ENCODE data around the gene CYSLTR2.

The CYSLTR2 gene

GRCh38 chr13:48624858-48625257 lies 28.9 kb upstream of the CYSLTR2 start:
- TF ChIP-seq, protein P1, sequence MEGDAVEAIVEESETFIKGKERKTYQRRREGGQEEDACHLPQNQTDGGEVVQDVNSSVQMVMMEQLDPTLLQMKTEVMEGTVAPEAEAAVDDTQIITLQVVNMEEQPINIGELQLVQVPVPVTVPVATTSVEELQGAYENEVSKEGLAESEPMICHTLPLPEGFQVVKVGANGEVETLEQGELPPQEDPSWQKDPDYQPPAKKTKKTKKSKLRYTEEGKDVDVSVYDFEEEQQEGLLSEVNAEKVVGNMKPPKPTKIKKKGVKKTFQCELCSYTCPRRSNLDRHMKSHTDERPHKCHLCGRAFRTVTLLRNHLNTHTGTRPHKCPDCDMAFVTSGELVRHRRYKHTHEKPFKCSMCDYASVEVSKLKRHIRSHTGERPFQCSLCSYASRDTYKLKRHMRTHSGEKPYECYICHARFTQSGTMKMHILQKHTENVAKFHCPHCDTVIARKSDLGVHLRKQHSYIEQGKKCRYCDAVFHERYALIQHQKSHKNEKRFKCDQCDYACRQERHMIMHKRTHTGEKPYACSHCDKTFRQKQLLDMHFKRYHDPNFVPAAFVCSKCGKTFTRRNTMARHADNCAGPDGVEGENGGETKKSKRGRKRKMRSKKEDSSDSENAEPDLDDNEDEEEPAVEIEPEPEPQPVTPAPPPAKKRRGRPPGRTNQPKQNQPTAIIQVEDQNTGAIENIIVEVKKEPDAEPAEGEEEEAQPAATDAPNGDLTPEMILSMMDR (IDR thresholded peaks at IDR 0.05; ENCODE audit: poor library complexity, severe bottlenecking): no peak
- DNase-seq (ENCODE audit: low spot score): no peak
- no peak for ATAC-seq (ENCODE audit: low read depth)
- no peak overlapping the region for H3K4me3 ChIP-seq (ENCODE audit: severe bottlenecking)
- no peak overlapping the region for H3K27ac ChIP-seq (ENCODE audit: poor library complexity, severe bottlenecking)
- no peaks in the 10 kb centered on the region for H3K9me3 ChIP-seq (ENCODE audit: severe bottlenecking)
- no peaks in the 10 kb centered on the region for H3K4me1 ChIP-seq (ENCODE audit: insufficient read depth, poor library complexity, severe bottlenecking)
- H3K27me3 ChIP-seq (ENCODE audit: insufficient read depth, poor library complexity, severe bottlenecking): no peaks in the 10 kb centered on the region
- no peaks in the 10 kb centered on the region for H3K36me3 ChIP-seq (ENCODE audit: low read depth)

GRCh38 chr13:48625413-48626076 lies 28.2 kb upstream of the CYSLTR2 start:
- TF ChIP-seq, protein P1 (IDR thresholded peaks at IDR 0.05; ENCODE audit: poor library complexity, severe bottlenecking): no peak
- DNase-seq (ENCODE audit: low spot score): no peak
- no peak overlapping the region for H3K4me3 ChIP-seq (ENCODE audit: severe bottlenecking)

DNA sequence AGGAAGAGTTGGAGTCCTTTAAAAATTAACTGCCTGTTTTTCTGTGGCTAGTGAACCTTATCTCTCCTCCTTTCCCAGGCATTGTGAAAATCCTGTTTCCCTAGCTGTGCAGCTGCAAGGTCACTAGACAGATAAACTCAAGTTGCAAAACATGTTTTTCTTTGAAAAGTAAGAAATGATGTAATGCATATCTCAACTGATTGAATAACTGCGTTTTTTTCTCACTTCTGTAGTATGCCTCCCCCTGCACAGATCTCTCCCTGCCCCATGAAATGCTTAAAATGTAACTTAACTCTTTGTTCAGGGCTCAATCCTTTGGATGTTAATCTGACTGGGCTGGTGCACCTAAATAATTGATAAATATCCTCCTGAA lies 27.7 kb upstream of the CYSLTR2 start:
- Histone ChIP-seq H3K4me3 (ENCODE audit: severe bottlenecking) (no peak overlapping the region), H3K27me3 (ENCODE audit: insufficient read depth, poor library complexity, severe bottlenecking) (no peaks in the 10 kb centered on the region), H3K4me1 (ENCODE audit: insufficient read depth, poor library complexity, severe bottlenecking) (no peaks in the 10 kb centered on the region), H3K9me3 (ENCODE audit: severe bottlenecking) (no peaks in the 10 kb centered on the region), H3K36me3 (ENCODE audit: low read depth) (no peaks in the 10 kb centered on the region), H3K27ac (ENCODE audit: poor library complexity, severe bottlenecking) (no peak overlapping the region)
- DNase-seq (ENCODE audit: low spot score): no peak
- TF ChIP-seq, protein P1 (IDR thresholded peaks at IDR 0.05; ENCODE audit: poor library complexity, severe bottlenecking): no peak
- no peak for ATAC-seq (ENCODE audit: low read depth)

More at GRCh38 chr13:48625413-48626076, 28.2 kb upstream of the CYSLTR2 start:
- Histone ChIP-seq H3K9me3 (ENCODE audit: severe bottlenecking) (no peaks in the 10 kb centered on the region), H3K27ac (ENCODE audit: poor library complexity, severe bottlenecking) (no peak overlapping the region), H3K27me3 (ENCODE audit: insufficient read depth, poor library complexity, severe bottlenecking) (no peaks in the 10 kb centered on the region), H3K4me1 (ENCODE audit: insufficient read depth, poor library complexity, severe bottlenecking) (no peaks in the 10 kb centered on the region), H3K36me3 (ENCODE audit: low read depth) (no peaks in the 10 kb centered on the region)
- no peak for ATAC-seq (ENCODE audit: low read depth)

GRCh38 chr13:48626726-48627451 lies 26.8 kb upstream of the CYSLTR2 start:
- Histone ChIP-seq H3K9me3 (ENCODE audit: severe bottlenecking) (no peaks in the 10 kb centered on the region), H3K4me1 (ENCODE audit: insufficient read depth, poor library complexity, severe bottlenecking) (no peaks in the 10 kb centered on the region), H3K27ac (ENCODE audit: poor library complexity, severe bottlenecking) (no peak overlapping the region), H3K36me3 (ENCODE audit: low read depth) (no peaks in the 10 kb centered on the region), H3K27me3 (ENCODE audit: insufficient read depth, poor library complexity, severe bottlenecking) (no peaks in the 10 kb centered on the region), H3K4me3 (ENCODE audit: severe bottlenecking) (no peak overlapping the region)
- no peak for ATAC-seq (ENCODE audit: low read depth)
- no peak for DNase-seq (ENCODE audit: low spot score)
- TF ChIP-seq, protein P1 (IDR thresholded peaks at IDR 0.05; ENCODE audit: poor library complexity, severe bottlenecking): no peak

DNA sequence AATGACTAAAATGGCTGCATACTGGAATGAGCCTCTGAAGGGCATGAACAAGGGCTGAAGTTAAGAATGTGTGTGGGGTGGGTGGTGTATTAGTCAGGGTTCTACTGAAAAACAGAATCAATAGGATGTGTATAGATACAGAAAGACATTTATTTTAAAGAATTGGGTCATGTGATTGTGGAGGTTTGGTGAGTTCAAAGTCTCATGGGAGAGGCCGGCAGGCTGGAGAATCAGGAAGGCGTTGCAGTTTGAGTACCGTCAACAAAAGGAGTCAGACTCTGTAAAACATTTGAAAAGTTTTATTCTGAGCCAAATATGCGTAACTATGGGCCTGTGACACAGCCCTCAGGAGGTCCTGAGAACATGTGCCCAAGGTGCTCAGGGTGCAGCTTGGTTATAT lies 24.5 kb upstream of the CYSLTR2 start:
- DNase-seq (ENCODE audit: low spot score) (no peak), ATAC-seq (ENCODE audit: low read depth) (no peak)
- H3K27ac ChIP-seq (ENCODE audit: poor library complexity, severe bottlenecking): no peak overlapping the region
- H3K4me1 ChIP-seq (ENCODE audit: insufficient read depth, poor library complexity, severe bottlenecking): no peaks in the 10 kb centered on the region
- H3K36me3 ChIP-seq (ENCODE audit: low read depth): no peaks in the 10 kb centered on the region
- H3K4me3 ChIP-seq (ENCODE audit: severe bottlenecking): no peak overlapping the region
- H3K27me3 ChIP-seq (ENCODE audit: insufficient read depth, poor library complexity, severe bottlenecking): no peaks in the 10 kb centered on the region
- H3K9me3 ChIP-seq (ENCODE audit: severe bottlenecking): no peaks in the 10 kb centered on the region
- TF ChIP-seq, protein P1 (IDR thresholded peaks at IDR 0.05; ENCODE audit: poor library complexity, severe bottlenecking): no peak
